Keratinocyte (primary cell): ENCODE data around the gene DEDD.

Experiments used
- EZH2 ChIP-seq: IDR thresholded peaks from one replicate; pipeline ENCODE4 v1.6.1; 2012; ENCODE audit warnings: inconsistent platforms, mild to moderate bottlenecking, low read length, moderate library complexity
- TF ChIP-seq, protein P1 (sequence below), 3 experiments: IDR thresholded peaks in 1 of 3; conservative IDR thresholded peaks in 1 of 3; optimal IDR thresholded peaks in 1 of 3; 2 replicates in 2 of 3; 3 replicates in 1 of 3; pipeline versions ENCODE3 to v1.5.1; 2011; ENCODE audit warnings: low read length in 3 of 3, mild to moderate bottlenecking in 3 of 3, moderate library complexity in 2 of 3, control low read depth in 1 of 3, inconsistent platforms in 1 of 3; ENCODE audit not compliant: insufficient read depth in 2 of 3; ENCODE audit errors: extremely low read depth in 1 of 3

- TF ChIP-seq, protein P1, sequence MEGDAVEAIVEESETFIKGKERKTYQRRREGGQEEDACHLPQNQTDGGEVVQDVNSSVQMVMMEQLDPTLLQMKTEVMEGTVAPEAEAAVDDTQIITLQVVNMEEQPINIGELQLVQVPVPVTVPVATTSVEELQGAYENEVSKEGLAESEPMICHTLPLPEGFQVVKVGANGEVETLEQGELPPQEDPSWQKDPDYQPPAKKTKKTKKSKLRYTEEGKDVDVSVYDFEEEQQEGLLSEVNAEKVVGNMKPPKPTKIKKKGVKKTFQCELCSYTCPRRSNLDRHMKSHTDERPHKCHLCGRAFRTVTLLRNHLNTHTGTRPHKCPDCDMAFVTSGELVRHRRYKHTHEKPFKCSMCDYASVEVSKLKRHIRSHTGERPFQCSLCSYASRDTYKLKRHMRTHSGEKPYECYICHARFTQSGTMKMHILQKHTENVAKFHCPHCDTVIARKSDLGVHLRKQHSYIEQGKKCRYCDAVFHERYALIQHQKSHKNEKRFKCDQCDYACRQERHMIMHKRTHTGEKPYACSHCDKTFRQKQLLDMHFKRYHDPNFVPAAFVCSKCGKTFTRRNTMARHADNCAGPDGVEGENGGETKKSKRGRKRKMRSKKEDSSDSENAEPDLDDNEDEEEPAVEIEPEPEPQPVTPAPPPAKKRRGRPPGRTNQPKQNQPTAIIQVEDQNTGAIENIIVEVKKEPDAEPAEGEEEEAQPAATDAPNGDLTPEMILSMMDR (optimal IDR thresholded peaks at IDR 0.05 in 1 of 3, IDR thresholded peaks at IDR 0.05 in 1 of 3, conservative IDR thresholded peaks at IDR 0.05 in 1 of 3; ENCODE audit: extremely low read depth in 1 of 3, insufficient read depth in 2 of 3, low read length in 3 of 3), result no peak
- TF ChIP-seq EZH2, result no peak
Observed at GRCh38 chr1:161074676-161075368, 57.6 kb downstream of the DEDD start.
